HFFc6 (cell line): ENCODE data around the gene SESN3. TPM values are rescaled to one million over a fixed set of nuclear protein-coding genes. Genes with fewer than 3 reads are reported as not detected.

Source experiments
- DNase-seq: peaks from one replicate; pipeline ENCODE4 v3.0.0-alpha.2; 2018
- H3K27ac Mint-ChIP-seq: 2 replicates; pipeline ENCODE4 v1.8.0; 2020; ENCODE audit warnings: mild to moderate bottlenecking, mixed read lengths
- H3K27me3 Mint-ChIP-seq: 2 replicates; pipeline ENCODE4 v1.8.0; 2021; ENCODE audit warnings: mild to moderate bottlenecking, moderate library complexity, mixed read lengths; ENCODE audit not compliant: insufficient read depth
- H3K36me3 Mint-ChIP-seq: 2 replicates; pipeline ENCODE4 v1.8.0; 2021; ENCODE audit warnings: low read depth, mixed read lengths
- H3K4me1 Mint-ChIP-seq: 2 replicates; pipeline ENCODE4 v1.8.0; 2020; ENCODE audit warnings: low read depth, mixed read lengths
- H3K4me3 Mint-ChIP-seq: 2 replicates; pipeline ENCODE4 v1.8.0; 2020; ENCODE audit warnings: mild to moderate bottlenecking, moderate library complexity, mixed read lengths
- H3K9me3 Mint-ChIP-seq: 2 replicates; pipeline ENCODE4 v1.8.0; 2020; ENCODE audit warnings: mild to moderate bottlenecking, mixed read lengths
- total RNA-seq, 6 experiments: library from RNA; stranded (reverse); fragmentation: NEBNext Ultra II Directional; extraction: Animal tissue kit (Norgen Biotek cat#: 25700); gene quantifications; 2 replicates in 1 of 6; 3 replicates in 5 of 6; pipeline ENCODE4 v1.2.3, GENCODE V29; 2021
- TF ChIP-seq, protein P1 (sequence below): fragments of 200-600 bp; sonication (generic); IDR thresholded peaks from 2 replicates; pipeline ENCODE4 v1.5.0; 2021; ENCODE audit warnings: antibody characterized with exemption, mild to moderate bottlenecking

Gene SESN3
- total RNA-seq, 6 experiments from 2014 or later, result 0.12 to 0.28 (median 0.21) TPM

DNA sequence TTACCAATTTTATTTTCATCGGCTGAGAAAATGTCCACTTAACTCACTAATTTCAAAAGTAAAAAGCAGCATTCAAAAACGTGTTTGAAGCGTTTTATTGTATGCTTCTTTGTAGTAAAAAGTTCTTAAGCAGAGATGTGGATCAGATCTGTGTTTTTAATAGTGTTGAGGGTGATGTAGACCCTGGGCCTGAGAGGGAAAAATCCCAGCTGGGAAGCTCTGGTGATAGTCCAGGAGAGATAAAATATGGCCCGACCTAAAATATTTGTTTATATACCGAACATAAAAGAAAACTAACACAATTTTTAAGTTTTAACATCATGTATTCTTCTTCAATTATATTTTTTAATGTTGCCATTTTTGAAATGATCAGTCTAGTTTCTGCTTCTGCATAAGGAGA lies 35.2 kb downstream of the SESN3 start:
- Mint-ChIP-seq H3K36me3 (no peaks in the 10 kb centered on the region), H3K4me3 (no peak overlapping the region), H3K27me3 (peaks cover 1% of the 10 kb centered on the region), H3K27ac (no peak overlapping the region), H3K4me1 (no peaks in the 10 kb centered on the region), H3K9me3 (no peaks in the 10 kb centered on the region)
- no peak for DNase-seq
- TF ChIP-seq, protein P1, sequence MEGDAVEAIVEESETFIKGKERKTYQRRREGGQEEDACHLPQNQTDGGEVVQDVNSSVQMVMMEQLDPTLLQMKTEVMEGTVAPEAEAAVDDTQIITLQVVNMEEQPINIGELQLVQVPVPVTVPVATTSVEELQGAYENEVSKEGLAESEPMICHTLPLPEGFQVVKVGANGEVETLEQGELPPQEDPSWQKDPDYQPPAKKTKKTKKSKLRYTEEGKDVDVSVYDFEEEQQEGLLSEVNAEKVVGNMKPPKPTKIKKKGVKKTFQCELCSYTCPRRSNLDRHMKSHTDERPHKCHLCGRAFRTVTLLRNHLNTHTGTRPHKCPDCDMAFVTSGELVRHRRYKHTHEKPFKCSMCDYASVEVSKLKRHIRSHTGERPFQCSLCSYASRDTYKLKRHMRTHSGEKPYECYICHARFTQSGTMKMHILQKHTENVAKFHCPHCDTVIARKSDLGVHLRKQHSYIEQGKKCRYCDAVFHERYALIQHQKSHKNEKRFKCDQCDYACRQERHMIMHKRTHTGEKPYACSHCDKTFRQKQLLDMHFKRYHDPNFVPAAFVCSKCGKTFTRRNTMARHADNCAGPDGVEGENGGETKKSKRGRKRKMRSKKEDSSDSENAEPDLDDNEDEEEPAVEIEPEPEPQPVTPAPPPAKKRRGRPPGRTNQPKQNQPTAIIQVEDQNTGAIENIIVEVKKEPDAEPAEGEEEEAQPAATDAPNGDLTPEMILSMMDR, result no peak

DNA sequence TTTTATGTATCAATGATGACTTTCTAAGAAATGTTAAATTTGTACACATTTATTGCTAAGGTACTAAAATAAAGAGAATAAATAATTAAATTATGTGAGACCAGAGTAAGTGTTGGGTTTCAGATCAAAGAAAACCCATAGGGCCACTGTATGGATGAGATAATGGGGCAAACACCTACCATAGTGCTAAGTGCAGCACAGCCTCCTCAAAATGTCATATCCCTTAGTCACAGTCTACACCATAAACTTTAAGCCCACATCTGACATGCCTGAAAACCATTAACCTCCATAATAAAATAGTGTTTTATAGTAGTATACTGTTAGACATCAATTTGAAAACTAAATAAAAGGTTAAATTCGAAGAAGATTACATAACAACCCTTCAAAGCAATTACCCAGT lies 37.5 kb downstream of the SESN3 start:
- Mint-ChIP-seq H3K4me3 (no peak overlapping the region), H3K9me3 (no peaks in the 10 kb centered on the region), H3K27ac (no peak overlapping the region), H3K36me3 (no peaks in the 10 kb centered on the region), H3K4me1 (no peaks in the 10 kb centered on the region), H3K27me3 (peaks cover 1% of the 10 kb centered on the region)
- TF ChIP-seq, protein P1, result no peak
- no peak for DNase-seq

DNA sequence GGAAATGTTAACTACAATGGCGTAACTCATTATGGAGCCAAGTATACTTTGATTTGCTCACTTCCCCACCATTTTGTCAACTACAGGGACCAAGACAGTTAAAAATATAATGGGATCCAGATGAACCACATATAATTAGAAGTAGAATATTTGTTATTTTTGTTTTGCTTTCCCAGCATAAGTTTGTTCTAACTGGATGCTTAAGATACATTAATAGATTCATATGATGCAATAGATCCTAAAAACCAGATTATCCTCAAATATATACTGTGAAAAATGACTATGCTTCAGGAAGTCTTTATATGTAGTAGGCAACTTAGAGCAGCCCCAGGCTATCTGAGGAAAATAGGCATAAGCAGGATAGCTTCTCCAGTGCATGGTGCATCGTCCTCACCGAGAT lies 38.3 kb downstream of the SESN3 start:
- Mint-ChIP-seq H3K36me3 (no peaks in the 10 kb centered on the region), H3K27me3 (peaks cover 1% of the 10 kb centered on the region), H3K4me1 (no peaks in the 10 kb centered on the region), H3K9me3 (no peaks in the 10 kb centered on the region), H3K27ac (no peak overlapping the region), H3K4me3 (no peak overlapping the region)
- no peak for DNase-seq
- TF ChIP-seq, protein P1, result no peak

DNA sequence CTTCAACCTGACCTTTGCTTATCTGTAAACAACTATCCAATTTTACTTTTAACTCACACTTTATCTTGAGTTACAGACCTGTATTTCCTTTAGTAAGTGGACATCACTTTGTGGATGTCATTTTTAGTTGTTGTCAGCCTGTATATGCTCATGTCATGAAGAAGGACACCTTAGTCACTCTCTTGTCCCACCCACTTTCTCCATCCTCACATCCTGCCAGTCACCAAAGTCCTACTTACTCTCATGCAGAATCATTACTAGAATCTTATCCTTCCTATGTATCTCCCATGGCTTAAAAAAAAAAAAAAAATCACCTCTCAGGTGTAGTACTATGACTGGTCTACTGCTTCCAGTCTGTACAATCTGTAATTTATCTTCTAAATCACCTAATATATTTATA lies 43.3 kb downstream of the SESN3 start:
- Mint-ChIP-seq H3K4me3 (no peak overlapping the region), H3K4me1 (no peaks in the 10 kb centered on the region), H3K9me3 (no peaks in the 10 kb centered on the region), H3K27ac (no peak overlapping the region), H3K27me3 (peaks cover 2% of the 10 kb centered on the region; the same call in 1 of the 2 replicates), H3K36me3 (no peaks in the 10 kb centered on the region)
- DNase-seq, result no peak
- TF ChIP-seq, protein P1, result no peak

DNA sequence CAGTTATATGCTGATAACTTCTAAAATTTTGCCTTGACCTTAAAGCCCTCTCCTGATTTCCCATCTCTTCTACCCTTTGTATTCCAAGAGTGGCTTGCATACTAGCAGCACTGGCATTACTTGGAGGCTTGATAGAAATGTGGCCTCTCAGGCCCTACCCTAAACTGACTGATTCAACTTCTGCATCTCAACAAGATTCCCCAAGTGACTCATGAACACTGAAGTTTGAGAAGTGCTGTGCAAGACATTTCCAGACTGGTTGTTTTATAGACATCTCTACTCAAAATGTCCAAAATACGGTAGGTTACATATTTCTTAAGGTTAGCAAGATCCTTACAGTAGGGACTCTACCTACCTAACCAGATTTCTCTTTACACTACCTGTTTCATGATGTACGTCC lies 48.6 kb downstream of the SESN3 start:
- no peaks in the 10 kb centered on the region for H3K4me1 Mint-ChIP-seq
- no peak overlapping the region for H3K27ac Mint-ChIP-seq
- no peaks in the 10 kb centered on the region for H3K9me3 Mint-ChIP-seq
- H3K4me3 Mint-ChIP-seq, result no peak overlapping the region
- TF ChIP-seq, protein P1, result no peak
- DNase-seq, result no peak
- H3K36me3 Mint-ChIP-seq, result no peaks in the 10 kb centered on the region
- H3K27me3 Mint-ChIP-seq, result peaks cover 2% of the 10 kb centered on the region; the same call in 1 of the 2 replicates

DNA sequence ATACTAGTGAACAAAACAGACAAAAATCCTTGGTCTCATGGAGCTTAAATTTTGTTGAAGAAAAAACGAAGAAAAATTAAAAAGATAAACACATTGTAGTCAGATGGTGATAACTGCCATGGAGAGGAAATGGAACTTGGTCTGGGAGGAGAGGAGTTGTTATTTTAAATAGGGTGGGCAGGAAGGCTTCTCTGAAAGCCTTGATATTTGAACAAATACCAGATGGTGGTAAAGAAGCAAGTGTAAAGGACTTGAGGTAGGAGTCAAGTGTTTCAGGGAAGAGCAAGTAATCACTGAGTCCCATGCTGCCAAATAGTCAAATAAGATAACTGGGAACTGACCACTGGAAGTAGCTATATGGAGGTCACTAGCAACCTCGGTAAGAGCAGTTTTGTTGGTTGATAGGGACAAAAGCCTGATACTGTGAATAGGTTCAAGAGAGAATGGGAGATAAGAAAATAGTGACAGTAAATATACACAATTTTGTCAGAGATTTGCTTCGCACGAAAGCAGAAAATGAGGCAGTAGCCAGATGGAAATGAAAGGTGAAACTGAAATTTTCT lies 55.1 kb downstream of the SESN3 start:
- Mint-ChIP-seq H3K9me3 (no peaks in the 10 kb centered on the region), H3K4me3 (no peak overlapping the region), H3K27me3 (no peaks in the 10 kb centered on the region; the same call in 1 of the 2 replicates), H3K36me3 (no peaks in the 10 kb centered on the region), H3K4me1 (no peaks in the 10 kb centered on the region), H3K27ac (no peak overlapping the region)
- no peak for DNase-seq
- TF ChIP-seq, protein P1, result no peak
